SJCRH30 (cell line): ENCODE data around the gene SORCS3. TPM values are rescaled to one million over a fixed set of nuclear protein-coding genes. Genes with fewer than 3 reads are reported as not detected.

ENCODE experiments used
- DNase-seq, 2 experiments: peaks; one replicate each; pipeline ENCODE4 v3.0.0-alpha.2; 2015 to 2020
- H3K27ac ChIP-seq: fragments of 250-450 bp; sonication (Bioruptor Pico); 2 replicates; pipeline ENCODE4 v1.5.1; 2020; ENCODE audit warnings: mild to moderate bottlenecking, moderate library complexity
- H3K27me3 ChIP-seq: fragments of 250-450 bp; sonication (Bioruptor Pico); 2 replicates; pipeline ENCODE4 v1.5.1; 2020; ENCODE audit warnings: mild to moderate bottlenecking, moderate library complexity
- H3K36me3 ChIP-seq: fragments of 250-450 bp; sonication (Bioruptor Pico); 2 replicates; pipeline ENCODE4 v1.5.1; 2020; ENCODE audit warnings: mild to moderate bottlenecking, moderate library complexity
- H3K4me1 ChIP-seq: fragments of 250-450 bp; sonication (Bioruptor Pico); 2 replicates; pipeline ENCODE4 v1.5.1; 2020; ENCODE audit warnings: mild to moderate bottlenecking, moderate library complexity
- H3K4me3 ChIP-seq: fragments of 250-450 bp; sonication (Bioruptor Pico); 2 replicates; pipeline ENCODE4 v1.5.1; 2020; ENCODE audit warnings: mild to moderate bottlenecking, moderate library complexity
- H3K9me3 ChIP-seq: fragments of 250-450 bp; sonication (Bioruptor Pico); replicated peaks from 2 replicates; pipeline ENCODE4 v1.5.1; 2020; ENCODE audit warnings: mild to moderate bottlenecking, moderate library complexity
- total RNA-seq: library from RNA; depleted of rRNA; stranded (reverse); fragments of >200 nt; shearing (Covaris generic); gene quantifications from 2 replicates; pipeline ENCODE4 v1.2.3, GENCODE V29; 2014

SORCS3 gene
- total RNA-seq, 1 experiment from 2014 or later: not detected

DNA sequence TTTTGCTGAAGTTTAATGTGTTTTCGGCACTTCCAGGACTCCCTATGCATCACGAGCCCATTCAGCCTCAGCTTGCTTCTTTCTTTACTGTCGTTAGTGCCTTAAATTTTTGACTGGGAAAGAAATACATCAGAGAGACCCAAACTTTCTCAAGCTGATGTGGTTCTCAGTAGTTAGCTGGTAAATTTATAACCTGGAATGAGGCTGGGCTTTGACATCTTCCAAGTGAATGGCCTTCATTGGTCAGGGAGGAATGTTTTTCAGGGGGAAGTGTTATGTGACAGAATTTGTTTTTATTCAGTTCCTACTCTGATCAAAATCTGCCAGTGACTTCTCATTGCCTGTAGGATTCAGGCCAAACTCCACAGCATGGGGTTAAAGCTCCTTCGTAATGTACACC, 296.9 kb downstream of the SORCS3 start:
- H3K27ac ChIP-seq: no peak overlapping the region
- no peak for DNase-seq
- no peaks in the 10 kb centered on the region for H3K36me3 ChIP-seq
- no peaks in the 10 kb centered on the region for H3K27me3 ChIP-seq
- no peaks in the 10 kb centered on the region for H3K4me1 ChIP-seq
- no peaks in the 10 kb centered on the region for H3K9me3 ChIP-seq
- H3K4me3 ChIP-seq: no peak overlapping the region

DNA sequence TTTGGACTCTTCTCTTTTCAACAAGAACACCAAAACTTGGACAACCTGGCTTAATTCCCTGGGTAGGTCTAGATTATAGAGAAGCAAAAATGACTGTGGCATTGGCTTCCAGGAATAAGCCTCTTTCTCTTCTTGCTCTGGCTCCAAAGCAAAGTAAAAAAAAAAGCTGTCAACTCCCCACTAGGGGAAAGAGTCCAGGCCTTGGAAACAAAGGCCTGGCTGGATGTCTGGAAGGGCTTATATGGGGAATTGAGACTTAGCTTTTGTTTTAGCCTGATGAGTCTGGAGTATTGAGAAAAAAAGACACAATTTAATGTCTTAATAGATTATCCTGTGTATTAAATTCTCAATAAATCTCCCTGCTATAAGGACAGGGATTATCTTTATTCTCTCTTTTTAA, 300.6 kb downstream of the SORCS3 start:
- no peaks in the 10 kb centered on the region for H3K36me3 ChIP-seq
- H3K4me3 ChIP-seq: no peak overlapping the region
- DNase-seq: no peak
- H3K4me1 ChIP-seq: no peaks in the 10 kb centered on the region
- no peaks in the 10 kb centered on the region for H3K9me3 ChIP-seq
- H3K27ac ChIP-seq: no peak overlapping the region
- no peaks in the 10 kb centered on the region for H3K27me3 ChIP-seq

DNA sequence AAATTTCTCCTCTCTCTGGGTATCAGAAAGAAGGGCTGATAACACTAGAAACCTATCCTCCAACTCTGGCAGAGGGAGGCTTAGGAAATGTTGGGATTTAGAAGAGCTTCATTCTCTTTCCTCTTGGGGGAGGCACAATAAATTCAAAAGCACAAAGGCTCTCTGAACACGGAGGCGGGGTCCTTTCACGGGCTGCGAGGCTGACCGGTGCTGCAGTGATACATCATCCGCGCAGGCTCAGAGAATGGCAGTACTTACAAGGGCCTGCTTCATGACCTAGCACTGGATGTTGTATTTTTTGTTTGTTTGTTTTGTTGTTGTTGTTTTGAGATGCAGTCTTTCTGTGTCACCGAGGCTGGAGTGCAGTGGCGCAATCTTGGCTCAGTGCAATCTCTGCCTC, 306.2 kb downstream of the SORCS3 start:
- H3K4me3 ChIP-seq: no peak overlapping the region
- no peaks in the 10 kb centered on the region for H3K4me1 ChIP-seq
- no peaks in the 10 kb centered on the region; the same call in 1 of the 2 replicates for H3K27me3 ChIP-seq
- H3K27ac ChIP-seq: no peak overlapping the region
- H3K9me3 ChIP-seq: no peaks in the 10 kb centered on the region
- no peak for DNase-seq
- no peaks in the 10 kb centered on the region for H3K36me3 ChIP-seq

DNA sequence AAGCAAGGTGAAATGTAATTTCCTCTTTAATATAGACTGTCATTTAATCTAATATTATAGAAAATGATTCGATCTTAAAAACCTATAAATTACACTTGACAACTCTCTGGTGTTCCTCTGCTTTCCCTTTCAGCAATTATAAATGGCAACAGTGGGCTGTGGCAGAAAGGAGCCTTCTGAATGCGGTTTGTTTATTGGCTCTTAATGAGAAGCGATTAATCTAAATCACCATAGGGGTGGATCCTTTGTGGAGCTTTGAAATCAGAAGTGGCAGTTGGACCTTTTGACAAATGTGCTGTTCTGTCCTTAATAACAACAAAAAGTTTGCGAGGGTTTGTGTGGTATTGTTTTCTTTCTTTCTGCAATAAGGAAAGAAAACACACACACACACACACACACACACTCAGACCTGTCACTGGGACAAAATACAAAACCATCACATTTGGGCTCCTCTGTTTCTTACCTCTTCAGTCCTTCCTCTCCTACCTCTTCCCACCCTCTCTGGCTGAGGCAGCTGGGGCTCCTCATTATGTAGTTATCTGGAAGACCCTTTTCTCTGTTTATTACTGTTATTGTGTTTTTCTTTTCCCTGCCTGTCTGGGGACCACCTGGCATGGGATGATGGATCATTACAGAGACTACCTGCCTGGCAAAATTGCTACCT, 316.2 kb downstream of the SORCS3 start:
- DNase-seq: no peak

DNA sequence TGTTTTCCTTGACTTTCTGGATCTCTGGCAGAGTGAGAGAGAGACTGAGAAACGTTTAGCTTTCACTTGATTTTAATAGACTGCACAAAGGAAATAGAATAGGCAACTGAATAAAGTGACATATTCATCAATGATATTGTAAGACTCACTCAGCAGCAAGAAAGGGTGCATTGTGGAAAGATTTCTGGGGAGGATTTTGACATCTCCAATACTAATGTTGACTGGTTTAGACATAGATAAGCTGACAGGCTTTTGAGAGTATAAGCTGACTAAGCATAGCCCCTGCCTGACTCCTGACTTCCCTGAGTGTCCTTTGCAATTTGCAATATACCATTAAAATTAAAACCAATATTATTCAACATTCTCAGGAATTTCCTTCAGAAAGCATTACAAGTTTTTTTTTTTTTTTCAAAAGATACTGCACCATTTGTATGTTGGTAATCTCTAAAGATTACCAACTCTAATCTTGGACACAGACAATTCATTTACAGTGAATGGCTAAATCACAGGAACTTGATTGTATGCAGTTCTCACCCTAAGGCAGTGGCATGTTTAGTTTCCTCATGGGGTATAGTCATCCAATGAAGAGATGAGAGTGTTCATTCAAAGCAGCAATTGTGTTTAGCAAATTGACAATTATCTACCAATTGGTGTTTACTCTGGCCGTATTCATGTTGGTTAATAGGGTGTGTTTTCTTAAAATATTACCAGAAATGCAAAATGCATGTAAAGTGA, 325.6 kb downstream of the SORCS3 start:
- Histone ChIP-seq H3K4me3 (no peak overlapping the region), H3K36me3 (no peaks in the 10 kb centered on the region), H3K9me3 (no peaks in the 10 kb centered on the region), H3K27me3 (peaks cover 6% of the 10 kb centered on the region; the same call in 1 of the 2 replicates), H3K27ac (no peak overlapping the region), H3K4me1 (no peaks in the 10 kb centered on the region)
- DNase-seq: no peak

More for the DNA sequence above, 316.2 kb downstream of the SORCS3 start:
- no peaks in the 10 kb centered on the region for H3K4me1 ChIP-seq
- H3K4me3 ChIP-seq: no peak overlapping the region
- H3K27me3 ChIP-seq: no peaks in the 10 kb centered on the region
- H3K36me3 ChIP-seq: no peaks in the 10 kb centered on the region
- no peaks in the 10 kb centered on the region for H3K9me3 ChIP-seq
- H3K27ac ChIP-seq: no peak overlapping the region

DNA sequence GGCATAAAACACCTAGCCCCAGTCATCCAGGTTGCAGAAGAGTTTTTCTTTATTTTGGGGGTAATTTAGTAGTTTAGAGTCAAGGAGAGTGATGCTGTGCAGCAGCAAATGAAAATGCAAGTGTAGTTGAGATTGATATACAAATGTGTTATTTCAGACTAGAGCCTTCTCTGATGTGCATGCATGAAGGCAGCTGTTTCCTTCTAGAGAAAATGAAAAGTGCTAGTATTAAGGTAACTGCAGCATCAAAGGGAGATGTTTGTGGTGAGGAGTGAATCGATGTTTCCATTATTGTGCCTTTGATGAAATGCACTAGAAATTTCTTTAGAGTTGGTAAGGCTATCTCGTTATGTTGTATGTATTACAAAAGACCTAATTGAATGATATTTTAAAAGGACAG, 339.3 kb downstream of the SORCS3 start:
- no peaks in the 10 kb centered on the region for H3K27me3 ChIP-seq
- no peak overlapping the region for H3K27ac ChIP-seq
- no peak overlapping the region for H3K4me3 ChIP-seq
- no peaks in the 10 kb centered on the region for H3K4me1 ChIP-seq
- DNase-seq: no peak
- H3K9me3 ChIP-seq: no peaks in the 10 kb centered on the region
- no peaks in the 10 kb centered on the region for H3K36me3 ChIP-seq

DNA sequence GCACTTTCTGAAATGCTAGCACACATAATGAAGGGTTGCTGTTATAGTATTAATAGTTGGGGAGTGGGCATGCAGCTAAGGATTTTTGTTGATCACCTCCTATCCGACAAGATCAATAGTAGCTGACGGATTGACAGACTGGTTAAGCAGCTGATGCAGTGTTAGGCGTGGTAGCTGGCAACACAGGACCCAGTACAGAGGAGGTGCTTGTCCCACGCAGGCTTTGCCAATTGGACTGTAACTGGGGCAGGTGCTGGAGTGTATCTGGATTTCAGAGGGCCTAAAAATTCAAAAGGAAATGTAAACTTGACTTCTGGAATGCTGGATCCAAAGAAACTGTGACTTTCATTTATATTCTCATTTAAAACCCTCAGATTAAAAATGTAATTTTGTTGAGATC, 340.9 kb downstream of the SORCS3 start:
- Histone ChIP-seq H3K27ac (no peak overlapping the region), H3K4me3 (no peak overlapping the region), H3K4me1 (no peaks in the 10 kb centered on the region), H3K27me3 (peaks cover 5% of the 10 kb centered on the region; the same call in 1 of the 2 replicates), H3K36me3 (no peaks in the 10 kb centered on the region), H3K9me3 (no peaks in the 10 kb centered on the region; the same call in 1 of the 2 replicates)
- DNase-seq: no peak

DNA sequence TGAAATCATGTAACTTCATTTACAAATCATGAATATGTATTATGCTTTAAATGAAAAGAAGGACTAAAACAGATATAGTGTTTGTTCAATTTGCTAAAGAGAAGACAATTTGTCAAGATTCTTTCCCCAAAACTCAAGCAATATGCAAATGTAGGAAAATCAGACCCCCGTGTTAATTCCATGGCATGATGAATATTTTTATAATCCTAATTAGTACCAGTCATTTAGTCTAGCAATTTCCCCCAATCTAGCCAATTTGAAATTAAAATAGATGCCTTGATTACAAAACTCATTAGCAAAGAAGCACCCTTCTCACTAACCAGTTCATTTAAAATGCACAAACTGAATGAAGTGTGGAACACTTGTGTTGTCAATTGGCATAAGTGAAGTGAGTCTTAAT, 347.6 kb downstream of the SORCS3 start:
- Histone ChIP-seq H3K4me3 (no peak overlapping the region), H3K9me3 (no peaks in the 10 kb centered on the region; the same call in 1 of the 2 replicates), H3K36me3 (no peaks in the 10 kb centered on the region), H3K27me3 (peaks cover 5% of the 10 kb centered on the region; the same call in 1 of the 2 replicates), H3K27ac (no peak overlapping the region), H3K4me1 (no peaks in the 10 kb centered on the region)
- no peak for DNase-seq

DNA sequence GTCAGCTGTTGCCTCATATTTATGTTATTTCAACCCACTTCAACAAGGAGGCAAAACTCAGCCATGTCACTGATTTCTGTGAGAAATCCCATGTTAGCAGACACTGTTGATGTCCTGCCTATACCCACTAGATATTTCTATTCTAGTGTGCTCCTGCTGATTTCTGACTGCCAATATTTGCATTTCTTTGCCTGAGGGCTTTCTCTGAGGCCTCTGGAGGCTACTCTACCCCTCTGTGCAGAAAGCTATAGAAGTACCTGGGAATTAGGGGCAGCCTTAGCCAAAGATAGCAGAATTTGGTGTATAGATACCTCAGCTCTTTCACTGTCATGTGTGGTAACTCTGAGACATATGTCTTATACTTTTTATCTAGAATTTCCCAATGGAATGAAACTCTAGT, 348.8 kb downstream of the SORCS3 start:
- Histone ChIP-seq H3K27ac (no peak overlapping the region), H3K4me3 (no peak overlapping the region), H3K36me3 (no peaks in the 10 kb centered on the region), H3K27me3 (peaks cover 5% of the 10 kb centered on the region; the same call in 1 of the 2 replicates), H3K9me3 (no peaks in the 10 kb centered on the region; the same call in 1 of the 2 replicates), H3K4me1 (no peaks in the 10 kb centered on the region)
- DNase-seq: no peak

DNA sequence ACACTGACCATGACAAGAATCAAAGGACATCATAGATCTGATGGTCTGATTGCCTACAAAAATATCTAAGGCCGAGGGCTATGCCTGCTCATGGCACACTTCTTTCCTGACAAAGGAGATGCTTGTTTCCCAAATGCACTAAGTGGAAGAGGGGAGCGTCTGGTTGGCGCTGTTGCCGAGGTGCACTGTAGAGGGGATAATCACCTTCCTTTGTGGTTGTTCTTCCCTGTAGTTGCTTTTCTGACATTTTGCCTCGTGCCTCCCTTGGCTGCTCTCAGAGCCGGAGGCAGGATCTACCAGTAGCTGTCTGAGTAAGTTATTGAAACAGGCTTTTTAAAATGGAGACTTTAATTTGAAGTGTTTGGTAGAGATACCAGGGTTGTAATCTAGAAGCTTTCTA, 352.0 kb downstream of the SORCS3 start:
- Histone ChIP-seq H3K27ac (no peak overlapping the region), H3K9me3 (no peaks in the 10 kb centered on the region), H3K36me3 (no peaks in the 10 kb centered on the region), H3K4me3 (no peak overlapping the region), H3K27me3 (peaks cover 6% of the 10 kb centered on the region; the same call in 1 of the 2 replicates), H3K4me1 (no peaks in the 10 kb centered on the region)
- no peak for DNase-seq

DNA sequence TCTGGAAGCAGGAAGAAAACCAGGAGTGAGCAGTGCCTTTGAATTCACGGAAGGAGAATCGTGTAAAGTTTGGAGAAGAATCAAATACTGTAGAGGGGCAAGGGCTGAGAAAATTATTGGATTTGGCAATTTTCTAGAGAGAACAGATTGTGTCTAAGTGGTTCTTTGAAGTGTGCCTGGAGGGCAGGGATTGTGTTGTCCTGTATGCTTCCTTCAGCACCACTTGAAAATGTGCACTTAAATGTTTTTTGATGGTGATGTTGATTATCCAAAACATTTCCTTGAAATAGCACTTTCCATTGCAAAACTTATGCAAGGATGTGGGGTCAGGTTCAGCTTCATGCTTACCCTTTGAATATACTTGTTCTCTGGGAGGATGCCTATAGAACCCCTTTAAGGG, 360.2 kb downstream of the SORCS3 start:
- Histone ChIP-seq H3K9me3 (no peaks in the 10 kb centered on the region), H3K36me3 (no peaks in the 10 kb centered on the region), H3K27me3 (peaks cover 6% of the 10 kb centered on the region; the same call in 1 of the 2 replicates), H3K4me3 (no peak overlapping the region), H3K27ac (no peak overlapping the region), H3K4me1 (no peaks in the 10 kb centered on the region)
- no peak for DNase-seq

DNA sequence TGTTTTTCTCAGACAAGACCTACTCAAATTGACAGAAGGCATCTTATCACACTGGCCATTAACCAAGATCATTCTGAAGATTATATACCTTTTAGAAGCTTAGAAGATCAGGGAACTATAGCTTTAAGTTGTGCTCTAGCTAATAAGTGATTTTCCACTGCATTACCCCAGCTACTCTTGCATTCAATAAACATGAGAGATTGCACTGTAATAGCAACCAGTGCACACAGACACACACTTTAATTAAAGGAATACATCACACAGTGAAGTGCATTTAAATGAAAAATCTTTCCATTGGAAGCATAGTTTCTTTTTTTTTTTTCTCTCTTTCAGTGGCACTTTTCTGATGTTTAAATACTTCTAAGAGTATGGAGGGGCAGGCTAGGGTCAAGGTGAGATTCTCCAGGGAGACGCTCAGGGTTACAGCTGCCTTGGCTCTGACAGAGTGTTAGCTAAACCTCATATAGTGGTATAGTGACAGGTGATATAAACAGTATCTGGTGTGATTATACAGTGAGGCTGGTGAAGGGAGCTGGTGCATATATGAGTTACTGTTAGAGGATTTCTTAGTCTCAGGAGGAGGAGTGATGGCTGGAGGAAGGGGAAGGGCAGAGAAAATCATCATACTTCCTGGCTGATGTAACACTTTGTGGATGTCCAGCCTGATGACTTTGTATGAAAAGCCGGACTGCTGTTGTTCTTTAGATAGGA, 369.5 kb downstream of the SORCS3 start:
- Histone ChIP-seq H3K27ac (no peak overlapping the region), H3K36me3 (no peaks in the 10 kb centered on the region), H3K4me3 (no peak overlapping the region), H3K9me3 (no peaks in the 10 kb centered on the region), H3K4me1 (no peaks in the 10 kb centered on the region), H3K27me3 (no peaks in the 10 kb centered on the region)
- no peak for DNase-seq

DNA sequence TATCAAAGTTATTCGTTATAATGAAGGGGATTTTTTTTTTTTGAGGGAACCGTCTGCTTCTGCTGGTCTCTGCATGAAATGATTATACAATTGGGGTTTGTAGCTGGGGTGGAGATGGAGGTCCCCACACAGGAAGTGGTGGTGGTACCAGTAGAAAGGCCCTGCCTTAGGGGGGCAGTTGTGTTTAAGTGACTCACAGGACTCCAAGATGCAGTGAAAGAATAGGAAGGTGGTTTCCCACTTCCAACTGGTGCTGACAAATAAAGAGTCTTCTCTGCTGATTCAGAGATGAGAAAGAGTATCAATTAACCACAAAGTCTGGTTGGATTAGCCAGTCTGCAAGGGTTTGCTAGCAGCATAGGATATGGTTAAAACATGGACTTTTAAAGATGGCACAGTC, 376.0 kb downstream of the SORCS3 start:
- no peak overlapping the region for H3K27ac ChIP-seq

DNA sequence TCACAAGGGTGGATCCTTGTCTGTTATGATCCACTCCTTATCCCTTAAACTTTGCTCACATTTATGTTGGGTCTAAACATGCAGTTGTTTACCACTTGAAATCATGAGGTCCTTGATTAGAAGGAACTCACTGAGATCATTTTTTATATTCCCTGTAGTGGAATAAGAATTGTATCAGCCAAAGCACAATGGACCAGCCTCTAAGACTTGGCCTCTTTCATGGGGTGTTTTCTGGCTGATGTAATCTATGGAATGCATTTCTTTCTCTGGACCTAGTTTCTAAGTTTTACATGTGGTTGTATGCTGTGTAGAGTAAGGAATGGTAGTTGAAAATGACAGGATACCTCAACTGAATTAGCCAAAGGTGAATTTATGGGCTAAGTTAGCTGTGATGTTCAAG, 376.6 kb downstream of the SORCS3 start:
- no peaks in the 10 kb centered on the region for H3K27me3 ChIP-seq
- H3K4me3 ChIP-seq: no peak overlapping the region
- H3K36me3 ChIP-seq: no peaks in the 10 kb centered on the region
- no peak for DNase-seq
- no peak overlapping the region for H3K27ac ChIP-seq
- H3K4me1 ChIP-seq: no peaks in the 10 kb centered on the region
- no peaks in the 10 kb centered on the region for H3K9me3 ChIP-seq

More for the DNA sequence above, 376.0 kb downstream of the SORCS3 start:
- Histone ChIP-seq H3K9me3 (no peaks in the 10 kb centered on the region), H3K36me3 (no peaks in the 10 kb centered on the region), H3K4me3 (no peak overlapping the region), H3K4me1 (no peaks in the 10 kb centered on the region), H3K27me3 (no peaks in the 10 kb centered on the region)
- no peak for DNase-seq
